Body of pancreas (tissue), 4 donors: Measurements from ENCODE around the gene SLC6A15. TPM values are rescaled to one million over a fixed set of nuclear protein-coding genes. Genes with fewer than 3 reads are reported as not detected.

Source experiments
- ATAC-seq: fragments of 150-250 bp; one replicate; pipeline ENCODE4 v1.9.1; 2016
- DNase-seq, 4 donors: peaks; one replicate each; pipeline ENCODE4 v3.0.0-alpha.2; 2019
- H3K27ac ChIP-seq, 4 donors: fragments of 200-600 bp; sonication (generic); 1 replicate in 3 of 4; 2 replicates in 1 of 4; pipeline versions ENCODE4 v1.5.1 to v1.6.1; 2016 to 2019; ENCODE audit warnings: mild to moderate bottlenecking in 1 of 4, mixed read lengths in 1 of 4, moderate library complexity in 1 of 4
- H3K27me3 ChIP-seq, 2 donors: fragments of 200-600 bp; sonication (generic); one replicate each; pipeline ENCODE4 v1.6.0; 2016; ENCODE audit warnings: mild to moderate bottlenecking in 1 of 2
- H3K36me3 ChIP-seq, 2 donors: fragments of 200-600 bp; sonication (generic); replicated peaks in 1 of 2; 2 replicates each; pipeline ENCODE4 v1.5.1; 2016; ENCODE audit warnings: low read depth in 2 of 2; ENCODE audit not compliant: insufficient read depth in 1 of 2
- H3K4me1 ChIP-seq: fragments of 200-600 bp; sonication (generic); one replicate; pipeline ENCODE4 v1.6.0; 2016
- H3K4me3 ChIP-seq, 2 donors: fragments of 200-600 bp; sonication (generic); 1 replicate in 1 of 2; 2 replicates in 1 of 2; pipeline ENCODE4 v1.5.1; 2016 to 2019
- H3K9me3 ChIP-seq, 3 donors: fragments of 200-600 bp; sonication (generic); 1 replicate in 2 of 3; 2 replicates in 1 of 3; pipeline ENCODE4 v1.5.1; 2016
- CTCF ChIP-seq, 7 experiments: fragments of 450-650 bp in 4 of 7; fragments of 200-600 bp in 3 of 7; sonication (generic) in 3 of 7; IDR thresholded peaks; one replicate each; pipeline ENCODE4 v1.5.1; 2016 to 2019; ENCODE audit warnings: antibody characterized with exemption in 7 of 7
- POLR2A ChIP-seq, 3 donors: fragments of 450-650 bp; IDR thresholded peaks; one replicate each; pipeline ENCODE4 v1.6.1; 2016; ENCODE audit warnings: antibody characterized with exemption in 3 of 3, mild to moderate bottlenecking in 2 of 3
- WGBS, 2 donors: methylation state at CpG; one replicate each; pipeline ENCODE4 v1.1.5; 2017; 5-methylcytosine and 5-hydroxymethylcytosine counted together
- intact Hi-C: fragments of 100-400 bp; cut with DNase I; formaldehyde crosslinking; loops from one replicate; pipeline ENCODE4 v1.15.1; 2023
- total RNA-seq, 2 donors: library from RNA; depleted of rRNA; stranded (reverse); fragments of >200 nt; gene quantifications; one replicate each; pipeline ENCODE4 v1.1.0, GENCODE V29; 2016

Gene SLC6A15
- total RNA-seq, 2 donors from 2014 or later: not detected

- no peak overlapping the region for H3K27ac ChIP-seq
- no peaks in the 10 kb centered on the region for H3K9me3 ChIP-seq
- DNase-seq: peak in 3 of 4 donors; percentile 24 to 49 (median 28)
- TF ChIP-seq POLR2A (IDR thresholded peaks at IDR 0.05): no peak
- TF ChIP-seq CTCF (IDR thresholded peaks at IDR 0.05): no peak
- intact Hi-C loops: no loop called here
- H3K27me3 ChIP-seq: peaks cover 0 to 22% of the 10 kb centered on the region in 2 donors
- peak; percentile 35 for ATAC-seq
- H3K36me3 ChIP-seq: no peaks in the 10 kb centered on the region
- 1 to 2% methylated on average over 40 to 48 of the region's 48 CpGs for WGBS, 2 donors
- H3K4me1 ChIP-seq: peaks cover 23% of the 10 kb centered on the region
- no peak overlapping the region for H3K4me3 ChIP-seq
Observed at GRCh38 chr12:84911271-84912197, 1.1 kb downstream of the SLC6A15 start.

GRCh38 chr12:84910549-84911241, 1.9 kb downstream of the SLC6A15 start:
- H3K36me3 ChIP-seq: no peaks in the 10 kb centered on the region
- WGBS, 2 donors: 3 to 9% methylated on average over 16 to 21 of the region's 21 CpGs
- peaks cover 0 to 22% of the 10 kb centered on the region in 2 donors for H3K27me3 ChIP-seq
- no peak overlapping the region for H3K27ac ChIP-seq
- intact Hi-C loops: no loop called here
- TF ChIP-seq POLR2A (IDR thresholded peaks at IDR 0.05): no peak
- no peak for TF ChIP-seq CTCF (IDR thresholded peaks at IDR 0.05)
- no peak overlapping the region for H3K4me3 ChIP-seq
- H3K9me3 ChIP-seq: no peaks in the 10 kb centered on the region
- peak; percentile 36 for ATAC-seq
- peaks cover 23% of the 10 kb centered on the region for H3K4me1 ChIP-seq
- no peak for DNase-seq

- Histone ChIP-seq H3K27ac (no peak overlapping the region), H3K4me3 (no peak overlapping the region), H3K4me1 (no peaks in the 10 kb centered on the region), H3K27me3 (no peaks in the 10 kb centered on the region), H3K9me3 (no peaks in the 10 kb centered on the region), H3K36me3 (no peaks in the 10 kb centered on the region)
- TF ChIP-seq CTCF (IDR thresholded peaks at IDR 0.05) (no peak), POLR2A (IDR thresholded peaks at IDR 0.05) (no peak)
- ATAC-seq: no peak
- WGBS, 2 donors: 14 to 23% methylated on average over 2 of the region's 2 CpGs
- DNase-seq: no peak
- intact Hi-C loops: no loop called here
Observed at GRCh38 chr12:84904051-84904450, 8.5 kb downstream of the SLC6A15 start.

GRCh38 chr12:84891106-84891838, 21.3 kb downstream of the SLC6A15 start:
- intact Hi-C loops: no loop called here
- Histone ChIP-seq H3K4me1 (no peaks in the 10 kb centered on the region), H3K27me3 (no peaks in the 10 kb centered on the region), H3K4me3 (no peak overlapping the region), H3K27ac (no peak overlapping the region), H3K9me3 (no peaks in the 10 kb centered on the region), H3K36me3 (no peaks in the 10 kb centered on the region)
- no peak for DNase-seq
- ATAC-seq: no peak
- no peak for TF ChIP-seq CTCF (IDR thresholded peaks at IDR 0.05)
- TF ChIP-seq POLR2A (IDR thresholded peaks at IDR 0.05): no peak
- WGBS, 2 donors: 54 to 57% methylated on average over 5 of the region's 5 CpGs
